Endothelial cell of umbilical vein (primary cell): ENCODE results near the gene CALN1. TPM values are rescaled to one million over a fixed set of nuclear protein-coding genes. Genes with fewer than 3 reads are reported as not detected.

ENCODE experiments used
- BruUV-seq: library from RNA; stranded (reverse); fragments of 400-500 nt; replicated peaks from 2 replicates; lab custom pipeline; 2021; lab: Mats Ljungman, UMichigan
- CTCF ChIA-PET: fragments of 300-600, 350-600 bp; sonication (Branson Sonifier 250); formaldehyde crosslinking; loops from one replicate; lab custom pipeline; 2021; ENCODE audit warnings: antibody characterized with exemption, inconsistent platforms; lab: Charles Lee
- POLR2A ChIA-PET: fragments of 300-600, 350-600 bp; sonication (Branson Sonifier 250); formaldehyde crosslinking; loops from one replicate; lab custom pipeline; 2021; ENCODE audit warnings: antibody characterized with exemption, inconsistent platforms; lab: Charles Lee
- DNase-seq: peaks from one replicate; pipeline ENCODE4 v3.0.0-alpha.2; 2011; ENCODE audit warnings: low read depth, low spot score
- FAIRE-seq: peaks from 2 replicates; lab custom pipeline; 2011; peaks lifted over from hg19 to GRCh38; lab: Jason Lieb, UNC
- H2AFZ ChIP-seq: 2 replicates; pipeline ENCODE4 v1.6.0; 2012; ENCODE audit warnings: low read depth, low read length, control low read depth, inconsistent platforms
- H3K27ac ChIP-seq: 2 replicates; pipeline ENCODE4 v1.5.1; 2011; ENCODE audit warnings: low read depth, mild to moderate bottlenecking, control low read depth, low read length, moderate library complexity; ENCODE audit not compliant: insufficient read depth
- H3K27me3 ChIP-seq, 2 experiments: 2 replicates each; pipeline versions ENCODE4 v1.6.0 to v1.6.1; 2011; ENCODE audit warnings: low read length in 2 of 2, mixed read lengths in 1 of 2; ENCODE audit not compliant: control insufficient read depth in 2 of 2, insufficient read depth in 2 of 2
- H3K36me3 ChIP-seq, 2 experiments: 2 replicates in 1 of 2; 3 replicates in 1 of 2; pipeline ENCODE4 v1.5.1; 2011; ENCODE audit warnings: low read length in 2 of 2, mild to moderate bottlenecking in 1 of 2, moderate library complexity in 1 of 2; ENCODE audit not compliant: control insufficient read depth in 2 of 2, insufficient read depth in 2 of 2; ENCODE audit errors: extremely low read depth in 1 of 2
- H3K4me1 ChIP-seq: 3 replicates; pipeline ENCODE4 v1.5.1; 2011; ENCODE audit warnings: mild to moderate bottlenecking, low read length; ENCODE audit not compliant: control insufficient read depth, insufficient read depth; ENCODE audit errors: extremely low read depth
- H3K4me2 ChIP-seq: 2 replicates; pipeline ENCODE4 v1.6.1; 2011; ENCODE audit warnings: low read length, control low read depth, mixed read lengths; ENCODE audit not compliant: insufficient read depth
- H3K4me3 ChIP-seq, 3 experiments: fragments of 200-600 bp in 1 of 3; sonication (generic), shearing (Covaris generic) in 1 of 3; replicated peaks in 1 of 3; 2 replicates each; pipeline ENCODE4 v1.5.1; 2011 to 2016; ENCODE audit warnings: control low read depth in 3 of 3, low read length in 3 of 3, mild to moderate bottlenecking in 2 of 3, inconsistent platforms in 1 of 3, low read depth in 1 of 3, moderate library complexity in 1 of 3; ENCODE audit not compliant: insufficient read depth in 1 of 3
- H3K79me2 ChIP-seq: 2 replicates; pipeline ENCODE4 v1.6.0; 2012; ENCODE audit warnings: low read length, inconsistent platforms; ENCODE audit not compliant: control insufficient read depth, insufficient read depth
- H3K9ac ChIP-seq: replicated peaks from 2 replicates; pipeline ENCODE3; 2011; ENCODE audit warnings: low read length, control low read depth; ENCODE audit not compliant: insufficient read depth; ENCODE audit errors: extremely low read depth
- H3K9me1 ChIP-seq: replicated peaks from 3 replicates; pipeline ENCODE4 v1.6.0; 2011; ENCODE audit warnings: mild to moderate bottlenecking, low read length; ENCODE audit not compliant: control insufficient read depth, insufficient read depth; ENCODE audit errors: extremely low read depth
- H3K9me3 ChIP-seq: replicated peaks from 2 replicates; pipeline ENCODE4 v1.5.1; 2012; ENCODE audit warnings: low read length, inconsistent platforms; ENCODE audit not compliant: control insufficient read depth, insufficient read depth
- H4K20me1 ChIP-seq: replicated peaks from 2 replicates; pipeline ENCODE3; 2011; ENCODE audit warnings: mild to moderate bottlenecking, low read length; ENCODE audit not compliant: control insufficient read depth, insufficient read depth; ENCODE audit errors: extremely low read depth
- CTCF ChIP-seq, 2 donors: IDR thresholded peaks; 1 replicate in 1 of 2; 2 replicates in 1 of 2; pipeline ENCODE4 v1.5.1; 2011; ENCODE audit warnings: low read length in 2 of 2, mild to moderate bottlenecking in 2 of 2, moderate library complexity in 2 of 2, control low read depth in 1 of 2, inconsistent platforms in 1 of 2, low read depth in 1 of 2; ENCODE audit not compliant: insufficient read depth in 1 of 2; ENCODE audit errors: extremely low read depth in 1 of 2
- EZH2 ChIP-seq: IDR thresholded peaks from 2 replicates; pipeline ENCODE4 v1.6.1; 2012; ENCODE audit warnings: borderline replicate concordance, low read depth, mild to moderate bottlenecking, moderate library complexity, low read length, inconsistent platforms; ENCODE audit not compliant: severe bottlenecking
- FOS ChIP-seq: IDR thresholded peaks from 2 replicates; pipeline ENCODE4 v1.6.1; 2011; ENCODE audit warnings: mild to moderate bottlenecking, low read length, moderate library complexity, borderline replicate concordance; ENCODE audit not compliant: insufficient read depth
- GATA2 ChIP-seq: IDR thresholded peaks from 2 replicates; pipeline ENCODE4 v1.7.0; 2011; ENCODE audit warnings: low read depth, mild to moderate bottlenecking, moderate library complexity, mixed read lengths, low read length; ENCODE audit not compliant: insufficient read length, insufficient read depth
- JUN ChIP-seq: IDR thresholded peaks from 2 replicates; pipeline ENCODE4 v1.6.1; 2011; ENCODE audit warnings: borderline replicate concordance, low read depth; ENCODE audit not compliant: insufficient read length, insufficient read depth
- MAX ChIP-seq: IDR thresholded peaks from 2 replicates; pipeline ENCODE4 v1.6.1; 2011; ENCODE audit not compliant: insufficient read depth, insufficient read length
- MYC ChIP-seq: IDR thresholded peaks from one replicate; pipeline ENCODE4 v1.6.1; 2011; ENCODE audit warnings: mild to moderate bottlenecking, low read depth, low read length
- POLR2A ChIP-seq: IDR thresholded peaks from 2 replicates; pipeline ENCODE4 v1.6.1; 2012; ENCODE audit warnings: low read depth, mild to moderate bottlenecking, control low read depth, low read length
- POLR2AphosphoS5 ChIP-seq: IDR thresholded peaks from 2 replicates; pipeline ENCODE4 v1.6.1; 2012; ENCODE audit warnings: low read depth, mild to moderate bottlenecking, control low read depth, low read length, moderate library complexity; ENCODE audit not compliant: insufficient read depth
- dilution Hi-C: fragments of 300-500 bp; cut with MboI; formaldehyde crosslinking; loops from one replicate; pipeline ENCODE4 v1.15.0; 2019; ENCODE audit warnings: low sequenced_read_pairs; ENCODE audit not compliant: extremely low pct_ligation_motif_present
- intact Hi-C: fragments of 100-400 bp; cut with micrococcal nuclease; formaldehyde crosslinking; loops from one replicate; pipeline ENCODE4 v1.10.0; 2022
- polyA plus RNA-seq, 4 experiments: library from polyadenylated mRNA; depleted of rRNA in 3 of 4; stranded (reverse) in 3 of 4; unstranded in 1 of 4; fragments of >200 nt; gene quantifications; 2 replicates each; pipeline versions ENCODE4 v1.2.1 to v1.2.3, GENCODE V29; 2011 to 2012; ENCODE audit warnings: missing spikeins in 1 of 4
- total RNA-seq: library from RNA; stranded (reverse); gene quantifications from 2 replicates; pipeline ENCODE4 v1.2.3, GENCODE V29; 2021

CALN1 gene
- total and polyA plus RNA-seq, 2 donors (not counting 3 experiments of a cell fraction or from before 2014, with no cell fraction given): not detected

GRCh38 chr7:71768450-71768849 is 643.7 kb downstream of the CALN1 start:
- no peak overlapping the region for H3K27ac ChIP-seq
- no peak for DNase-seq
- BruUV-seq: no TSS peak

More at GRCh38 chr7:71768450-71768849, 643.7 kb downstream of the CALN1 start:
- TF ChIP-seq JUN (no peak), POLR2A (no peak), POLR2AphosphoS5 (no peak), FOS (no peak), MYC (no peak), MAX (no peak), GATA2 (no peak), EZH2 (no peak), CTCF (IDR thresholded peaks at IDR 0.05; ENCODE audit: extremely low read depth in 1 of 2, insufficient read depth in 1 of 2, low read depth in 1 of 2, low read length in 2 of 2) (no peak)
- no peaks in the 10 kb centered on the region for H3K36me3 ChIP-seq
- H2AFZ ChIP-seq: no peak overlapping the region
- no peak for FAIRE-seq
- H3K4me3 ChIP-seq: no peak overlapping the region
- H3K27me3 ChIP-seq: no peaks in the 10 kb centered on the region
- intact Hi-C loops: no loop called here
- ChIA-PET CTCF (no interaction called here), POLR2A (no interaction called here)
- peaks cover 4% of the 10 kb centered on the region for H3K9me3 ChIP-seq
- H3K9me1 ChIP-seq: no peaks in the 10 kb centered on the region
- no peak overlapping the region for H3K4me2 ChIP-seq
- H3K4me1 ChIP-seq: no peaks in the 10 kb centered on the region
- H4K20me1 ChIP-seq: no peaks in the 10 kb centered on the region
- dilution Hi-C loops: no loop called here
- H3K9ac ChIP-seq: no peak overlapping the region
- no peaks in the 10 kb centered on the region for H3K79me2 ChIP-seq
